ENCODE data around the gene C12orf75. TPM values are rescaled to one million over a fixed set of nuclear protein-coding genes. Genes with fewer than 3 reads are reported as not detected.

Gene C12orf75
- total and polyA plus RNA-seq, 8 donors: 4.9 to 145 (median 43.4) TPM; not detected in 1

GRCh38 chr12:105285378-105285777, 45.1 kb upstream of the C12orf75 start:
- no peak for DNase-seq
- WGBS, 5 donors: 82 to 92% (median 89%) methylated on average over 1 of the region's 1 CpG
- no peak for TF ChIP-seq CTCF (IDR thresholded peaks at IDR 0.05)
- no peak for TF ChIP-seq POLR2AphosphoS5 (IDR thresholded peaks at IDR 0.05)
- TF ChIP-seq EP300 (IDR thresholded peaks at IDR 0.05): no peak
- TF ChIP-seq POLR2A (IDR thresholded peaks at IDR 0.05): no peak
- no peak overlapping the region for H3K4me3 ChIP-seq
- no peak overlapping the region for H3K27ac ChIP-seq
- intact Hi-C loops (cut with DNase I; ENCODE audit: low total_unique reads): no loop called here
- H3K9me3 ChIP-seq: no peaks in the 10 kb centered on the region
- peaks cover 5 to 27% (median 8%) of the 10 kb centered on the region in 4 donors for H3K4me1 ChIP-seq
- no peaks in the 10 kb centered on the region for H3K36me3 ChIP-seq
- H3K27me3 ChIP-seq: peaks cover 0 to 5% (median 0%) of the 10 kb centered on the region in 3 donors

- Histone ChIP-seq H3K27ac (peak overlapping the region in 2 of 5 donors; percentile 5 to 23), H3K9me3 (no peaks in the 10 kb centered on the region), H3K4me3 (no peak overlapping the region), H3K4me1 (peaks cover 4 to 9% (median 8%) of the 10 kb centered on the region in 4 donors), H3K36me3 (no peaks in the 10 kb centered on the region), H3K27me3 (peaks cover 0 to 5% (median 0%) of the 10 kb centered on the region in 3 donors)
- no peak for DNase-seq
- WGBS, 5 donors: 27 to 59% (median 40%) methylated on average over 1 of the region's 1 CpG
- intact Hi-C loops (cut with DNase I; ENCODE audit: low total_unique reads): no loop called here
- no peak for TF ChIP-seq POLR2A (IDR thresholded peaks at IDR 0.05)
- no peak for TF ChIP-seq EP300 (IDR thresholded peaks at IDR 0.05)
These were observed 43.1 kb upstream of the C12orf75 start for GRCh38 chr12:105287408-105287807.

- no peak for DNase-seq
- 59 to 88% (median 83%) methylated on average over 3 of the region's 3 CpGs for WGBS, 5 donors
- Histone ChIP-seq H3K4me3 (no peak overlapping the region), H3K36me3 (no peaks in the 10 kb centered on the region), H3K9me3 (no peaks in the 10 kb centered on the region), H3K27me3 (peaks cover 0 to 5% (median 0%) of the 10 kb centered on the region in 3 donors), H3K27ac (no peak overlapping the region), H3K4me1 (peaks cover 4 to 9% (median 8%) of the 10 kb centered on the region in 4 donors)
- intact Hi-C loops (cut with DNase I; ENCODE audit: low total_unique reads): no loop called here
- no peak for TF ChIP-seq EP300 (IDR thresholded peaks at IDR 0.05)
- no peak for TF ChIP-seq POLR2A (IDR thresholded peaks at IDR 0.05)
- no peak for TF ChIP-seq POLR2AphosphoS5 (IDR thresholded peaks at IDR 0.05)
- no peak for TF ChIP-seq CTCF (IDR thresholded peaks at IDR 0.05)
These were observed 42.0 kb upstream of the C12orf75 start for GRCh38 chr12:105288311-105288996.

GRCh38 chr12:105289114-105289904, 41.2 kb upstream of the C12orf75 start:
- 81 to 91% (median 88%) methylated on average over 6 of the region's 6 CpGs for WGBS, 5 donors
- intact Hi-C loops (cut with DNase I; ENCODE audit: low total_unique reads): no loop called here
- DNase-seq: no peak
- Histone ChIP-seq H3K27ac (no peak overlapping the region), H3K4me1 (peaks cover 4 to 9% (median 8%) of the 10 kb centered on the region in 4 donors), H3K4me3 (no peak overlapping the region), H3K27me3 (peaks cover 0 to 5% (median 0%) of the 10 kb centered on the region in 3 donors), H3K36me3 (no peaks in the 10 kb centered on the region), H3K9me3 (no peaks in the 10 kb centered on the region)
- TF ChIP-seq EP300 (IDR thresholded peaks at IDR 0.05) (no peak), POLR2A (IDR thresholded peaks at IDR 0.05) (no peak), CTCF (IDR thresholded peaks at IDR 0.05) (no peak)
